Vagina (tissue), 2 donors: Measurements from ENCODE around the gene ZFAND2A. TPM values are rescaled to one million over a fixed set of nuclear protein-coding genes. Genes with fewer than 3 reads are reported as not detected.
A peak's percentile ranks its signal among the peaks of the same experiment; 100 is the strongest.
"Not testable (repeated sequence)": the region's sequence is repeated elsewhere in the genome, so short reads cannot be mapped to it uniquely, and the experiment has no call there.

Source experiments
- DNase-seq, 2 donors: peaks; one replicate each; pipeline ENCODE4 v3.0.0-alpha.2; 2017; ENCODE audit errors: extremely low spot score in 2 of 2
- H3K27ac ChIP-seq: fragments of 200-600 bp; sonication (generic); one replicate; pipeline ENCODE4 v1.5.1; 2019
- H3K27me3 ChIP-seq: fragments of 200-600 bp; sonication (generic); one replicate; pipeline ENCODE4 v1.5.1; 2019
- H3K36me3 ChIP-seq, 2 donors: fragments of 200-600 bp; sonication (generic); one replicate each; pipeline ENCODE4 v1.5.1; 2017 to 2019
- H3K4me1 ChIP-seq: fragments of 200-600 bp; sonication (generic); one replicate; pipeline ENCODE4 v1.5.1; 2019
- H3K4me3 ChIP-seq, 2 donors: fragments of 200-600 bp; sonication (generic); 1 replicate in 1 of 2; 2 replicates in 1 of 2; pipeline ENCODE4 v1.5.1; 2016 to 2019
- H3K9me3 ChIP-seq: fragments of 200-600 bp; sonication (generic); one replicate; pipeline ENCODE4 v1.5.1; 2019
- POLR2A ChIP-seq, 2 donors: fragments of 450-650 bp; IDR thresholded peaks; one replicate each; pipeline ENCODE4 v1.6.1; 2017; ENCODE audit warnings: antibody characterized with exemption in 2 of 2, mild to moderate bottlenecking in 2 of 2, moderate library complexity in 2 of 2
- POLR2AphosphoS5 ChIP-seq, 2 donors: sonication (generic); formaldehyde crosslinking; IDR thresholded peaks; one replicate each; pipeline ENCODE4 v1.9.0; 2017; ENCODE audit warnings: antibody characterized with exemption in 2 of 2, mild to moderate bottlenecking in 2 of 2, low read depth in 1 of 2; ENCODE audit not compliant: insufficient read depth in 1 of 2
- intact Hi-C: fragments of 100-400 bp; cut with DNase I; formaldehyde crosslinking; loops from one replicate; pipeline ENCODE4 v1.15.1; 2023
- total RNA-seq: library from RNA; depleted of rRNA; stranded (reverse); fragments of >200 nt; gene quantifications from one replicate; pipeline ENCODE4 v1.2.3, GENCODE V29; 2016
- TF ChIP-seq, protein P1 (sequence below), 3 experiments: fragments of 450-650 bp in 2 of 3; fragments of 200-600 bp in 1 of 3; sonication (generic) in 1 of 3; IDR thresholded peaks; one replicate each; pipeline ENCODE4 v1.5.1; 2017 to 2019; ENCODE audit warnings: antibody characterized with exemption in 3 of 3, mild to moderate bottlenecking in 2 of 3, moderate library complexity in 2 of 3

ZFAND2A gene
- total RNA-seq, 1 donor from 2014 or later, result 30.9 TPM

DNA sequence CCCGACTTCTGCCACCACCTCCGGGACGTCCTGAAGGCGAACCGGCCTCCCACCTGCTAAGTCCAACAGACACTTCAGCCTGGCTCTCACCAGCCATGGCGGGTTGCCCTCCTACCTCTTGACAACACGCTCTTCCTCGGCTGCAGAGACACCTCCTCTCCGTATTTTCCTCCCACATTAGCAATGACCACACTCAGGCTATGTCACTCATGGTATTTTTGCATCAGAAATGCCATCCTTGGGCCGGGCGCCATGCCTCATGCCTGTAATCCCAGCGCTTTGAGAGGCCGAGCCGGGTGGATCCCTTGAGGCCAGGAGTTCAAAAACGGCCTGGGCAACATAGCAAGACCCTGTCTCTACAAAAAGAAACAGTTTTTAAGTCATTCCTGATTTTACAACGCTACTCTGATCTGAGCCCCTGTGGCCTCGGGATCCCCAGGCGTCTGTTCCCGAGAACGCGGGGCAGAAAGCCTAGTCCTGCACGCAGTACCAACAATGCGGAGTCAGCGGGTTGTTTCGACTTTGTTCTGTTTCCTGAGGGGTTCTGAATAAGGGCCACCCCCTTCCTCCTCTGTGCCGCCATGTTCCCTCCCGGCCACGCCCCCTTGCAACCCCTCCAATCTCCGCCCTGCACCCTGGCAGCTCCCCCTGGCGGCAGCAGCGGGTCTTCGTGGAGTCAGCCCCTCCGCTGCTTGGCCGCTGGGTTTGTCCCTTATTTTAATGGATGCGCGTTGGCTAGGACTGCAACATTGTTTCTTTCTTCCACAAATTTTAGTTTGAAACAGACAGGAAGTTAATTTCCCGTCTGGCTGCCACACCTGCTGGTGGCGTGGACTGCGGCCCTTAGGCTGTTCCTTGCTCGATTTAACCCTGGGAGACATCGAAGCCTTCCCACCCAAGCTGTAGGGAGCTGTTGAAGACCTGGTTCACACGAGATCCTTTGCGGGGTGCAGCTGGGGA is 9.7 kb upstream of the ZFAND2A start:
- H3K4me3 ChIP-seq, result peak overlapping the region; percentile 44 to 54
- DNase-seq, result no peak
- peak overlapping the region; percentile 49 for H3K27ac ChIP-seq
- intact Hi-C loops, result loop anchor here (10.0 kb wide), 1 partner anchor 85 kb away; the partner anchor contains the start of gene GPER1
- no peaks in the 10 kb centered on the region for H3K27me3 ChIP-seq
- no peaks in the 10 kb centered on the region for H3K36me3 ChIP-seq
- TF ChIP-seq POLR2A (IDR thresholded peaks at IDR 0.05) (no peak), POLR2AphosphoS5 (IDR thresholded peaks at IDR 0.05; ENCODE audit: insufficient read depth in 1 of 2, low read depth in 1 of 2) (peak in 1 of 2 donors; percentile 27)
- TF ChIP-seq, protein P1, sequence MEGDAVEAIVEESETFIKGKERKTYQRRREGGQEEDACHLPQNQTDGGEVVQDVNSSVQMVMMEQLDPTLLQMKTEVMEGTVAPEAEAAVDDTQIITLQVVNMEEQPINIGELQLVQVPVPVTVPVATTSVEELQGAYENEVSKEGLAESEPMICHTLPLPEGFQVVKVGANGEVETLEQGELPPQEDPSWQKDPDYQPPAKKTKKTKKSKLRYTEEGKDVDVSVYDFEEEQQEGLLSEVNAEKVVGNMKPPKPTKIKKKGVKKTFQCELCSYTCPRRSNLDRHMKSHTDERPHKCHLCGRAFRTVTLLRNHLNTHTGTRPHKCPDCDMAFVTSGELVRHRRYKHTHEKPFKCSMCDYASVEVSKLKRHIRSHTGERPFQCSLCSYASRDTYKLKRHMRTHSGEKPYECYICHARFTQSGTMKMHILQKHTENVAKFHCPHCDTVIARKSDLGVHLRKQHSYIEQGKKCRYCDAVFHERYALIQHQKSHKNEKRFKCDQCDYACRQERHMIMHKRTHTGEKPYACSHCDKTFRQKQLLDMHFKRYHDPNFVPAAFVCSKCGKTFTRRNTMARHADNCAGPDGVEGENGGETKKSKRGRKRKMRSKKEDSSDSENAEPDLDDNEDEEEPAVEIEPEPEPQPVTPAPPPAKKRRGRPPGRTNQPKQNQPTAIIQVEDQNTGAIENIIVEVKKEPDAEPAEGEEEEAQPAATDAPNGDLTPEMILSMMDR (IDR thresholded peaks at IDR 0.05), result peak; percentile 60 to 75 (median 62)
- H3K4me1 ChIP-seq, result peaks cover 10% of the 10 kb centered on the region
- no peaks in the 10 kb centered on the region for H3K9me3 ChIP-seq

DNA sequence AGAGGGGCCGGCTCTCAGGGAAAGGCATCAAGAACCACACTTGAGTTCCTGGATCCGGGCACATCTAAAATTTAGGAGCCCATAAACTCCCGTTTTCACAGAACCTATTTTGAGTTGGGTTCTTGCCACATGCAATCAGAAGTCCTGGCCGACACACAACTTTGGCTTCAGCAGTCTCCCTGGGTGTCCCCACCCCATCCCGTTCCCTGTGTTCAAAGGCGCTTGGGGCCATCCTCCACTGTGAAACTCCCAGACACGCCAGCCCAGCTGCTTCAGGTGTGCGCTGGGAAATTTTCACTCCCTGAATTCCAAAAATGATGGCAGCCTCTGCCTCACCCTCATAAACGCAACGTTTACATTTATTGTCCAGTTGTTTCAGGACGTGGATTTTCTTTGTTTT is 8.4 kb upstream of the ZFAND2A start:
- no peak overlapping the region for H3K27ac ChIP-seq
- no peaks in the 10 kb centered on the region for H3K27me3 ChIP-seq
- H3K4me3 ChIP-seq, result no peak overlapping the region
- intact Hi-C loops, result no loop called here
- TF ChIP-seq POLR2AphosphoS5 (IDR thresholded peaks at IDR 0.05; ENCODE audit: insufficient read depth in 1 of 2, low read depth in 1 of 2) (no peak), POLR2A (IDR thresholded peaks at IDR 0.05) (no peak)
- TF ChIP-seq, protein P1 (IDR thresholded peaks at IDR 0.05), result no peak
- DNase-seq, result no peak
- no peaks in the 10 kb centered on the region for H3K9me3 ChIP-seq
- H3K36me3 ChIP-seq, result no peaks in the 10 kb centered on the region
- H3K4me1 ChIP-seq, result peaks cover 10% of the 10 kb centered on the region

DNA sequence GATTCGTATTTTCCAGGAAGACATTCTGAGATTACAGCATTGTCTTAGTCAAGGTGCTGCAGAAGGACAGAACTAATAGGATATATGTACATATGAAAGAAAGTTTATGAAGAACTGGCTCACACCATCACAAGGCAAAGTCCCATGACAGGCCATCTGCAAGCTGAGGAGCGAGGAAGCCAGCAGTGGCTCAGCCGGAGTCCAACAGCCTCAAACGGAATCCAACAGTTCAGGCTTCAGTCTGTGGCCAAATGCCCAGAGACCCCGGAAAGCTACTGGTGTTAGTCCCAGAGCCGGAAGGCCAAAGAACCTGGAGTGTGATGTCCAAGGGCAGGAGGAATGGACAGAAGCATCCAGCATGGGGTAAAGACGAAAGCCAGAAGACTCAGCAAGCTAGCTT is 4.4 kb upstream of the ZFAND2A start:
- H3K4me3 ChIP-seq, result no peak overlapping the region
- H3K27ac ChIP-seq, result no peak overlapping the region
- H3K36me3 ChIP-seq, result no peaks in the 10 kb centered on the region
- no peak for DNase-seq
- intact Hi-C loops, result no loop called here
- H3K4me1 ChIP-seq, result peaks cover 19% of the 10 kb centered on the region
- no peak for TF ChIP-seq POLR2AphosphoS5 (IDR thresholded peaks at IDR 0.05; ENCODE audit: insufficient read depth in 1 of 2, low read depth in 1 of 2)
- TF ChIP-seq, protein P1 (IDR thresholded peaks at IDR 0.05), result no peak
- TF ChIP-seq POLR2A (IDR thresholded peaks at IDR 0.05), result no peak
- H3K9me3 ChIP-seq, result no peaks in the 10 kb centered on the region
- no peaks in the 10 kb centered on the region for H3K27me3 ChIP-seq

DNA sequence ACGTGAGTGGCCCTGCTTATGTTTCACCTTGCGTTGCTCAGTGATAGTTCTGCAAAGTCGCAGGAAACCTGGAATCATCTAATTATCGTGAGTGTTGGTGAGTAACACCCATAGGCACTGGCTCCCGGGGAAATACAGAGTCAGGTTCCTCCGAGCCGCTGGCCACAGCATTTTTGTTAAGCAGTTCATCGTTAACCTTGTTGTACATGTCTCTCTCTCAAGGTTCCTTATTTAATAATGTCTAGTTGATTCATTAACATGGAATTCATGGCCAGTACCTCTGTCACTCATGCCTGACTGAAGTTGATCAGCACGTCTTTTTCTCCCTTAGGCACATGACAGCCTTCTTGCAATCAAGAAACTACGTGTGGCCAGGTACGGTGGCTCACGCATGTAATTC is 3.1 kb upstream of the ZFAND2A start:
- Histone ChIP-seq H3K4me3 (no peak overlapping the region), H3K27ac (no peak overlapping the region), H3K4me1 (peaks cover 25% of the 10 kb centered on the region), H3K27me3 (no peaks in the 10 kb centered on the region), H3K36me3 (peaks cover 0 to under 1% of the 10 kb centered on the region in 2 donors), H3K9me3 (no peaks in the 10 kb centered on the region)
- TF ChIP-seq, protein P1 (IDR thresholded peaks at IDR 0.05), result no peak
- no peak for TF ChIP-seq POLR2AphosphoS5 (IDR thresholded peaks at IDR 0.05; ENCODE audit: insufficient read depth in 1 of 2, low read depth in 1 of 2)
- TF ChIP-seq POLR2A (IDR thresholded peaks at IDR 0.05), result no peak
- intact Hi-C loops, result no loop called here
- no peak for DNase-seq

DNA sequence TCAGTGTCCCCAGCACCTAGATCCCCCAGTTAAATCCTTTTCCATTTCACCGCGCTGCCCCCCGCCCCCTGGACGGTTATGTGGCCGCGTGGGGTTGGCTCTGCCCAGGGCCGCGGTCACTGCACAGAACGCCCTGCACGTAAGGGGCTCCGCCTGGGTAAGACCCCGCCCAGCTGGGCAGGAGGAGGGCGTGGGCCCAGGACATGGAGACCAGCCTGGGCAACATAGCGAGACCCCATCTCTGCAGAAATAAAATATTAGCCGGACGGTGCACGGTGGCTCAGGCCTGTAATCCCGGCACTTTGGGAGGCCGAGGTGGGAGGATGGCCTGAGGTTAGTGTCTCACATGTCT is 650 bp upstream of the ZFAND2A start:
- intact Hi-C loops, result no loop called here
- peaks cover 30% of the 10 kb centered on the region for H3K4me1 ChIP-seq
- peak overlapping the region; percentile 60 to 85 for H3K4me3 ChIP-seq
- no peaks in the 10 kb centered on the region for H3K9me3 ChIP-seq
- H3K36me3 ChIP-seq, result peaks cover 0 to 20% of the 10 kb centered on the region in 2 donors
- H3K27me3 ChIP-seq, result no peaks in the 10 kb centered on the region
- TF ChIP-seq POLR2A (IDR thresholded peaks at IDR 0.05), result no peak
- TF ChIP-seq, protein P1 (IDR thresholded peaks at IDR 0.05), result no peak
- TF ChIP-seq POLR2AphosphoS5 (IDR thresholded peaks at IDR 0.05; ENCODE audit: insufficient read depth in 1 of 2, low read depth in 1 of 2), result no peak
- H3K27ac ChIP-seq, result peak overlapping the region; percentile 99
- DNase-seq, result no peak

DNA sequence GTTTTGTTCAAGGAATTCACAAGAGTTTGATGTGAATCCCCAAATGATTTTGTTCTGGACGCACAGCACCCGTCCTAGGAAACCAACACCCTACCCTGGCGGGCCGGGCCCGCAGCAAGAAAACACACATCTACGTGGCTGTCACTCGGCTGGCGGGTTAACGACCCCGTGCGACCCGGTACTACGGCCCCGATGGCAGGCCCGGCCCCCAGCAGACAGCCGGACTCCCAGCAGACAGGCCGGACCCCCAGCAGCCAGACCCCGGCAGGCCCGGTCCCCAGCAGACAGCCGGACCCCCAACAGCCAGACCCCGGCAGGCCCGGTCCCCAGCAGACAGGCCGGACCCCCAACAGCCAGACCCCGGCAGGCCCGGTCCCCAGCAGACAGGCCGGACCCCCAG is 765 bp downstream of the ZFAND2A start:
- H3K27me3 ChIP-seq, H3K9me3 ChIP-seq, DNase-seq: not testable (repeated sequence)
- Histone ChIP-seq H3K4me1 (peaks cover 30% of the 10 kb centered on the region), H3K4me3 (peak overlapping the region; percentile 60 to 85), H3K27ac (peak overlapping the region; percentile 99), H3K36me3 (peaks cover 0 to 33% of the 10 kb centered on the region in 2 donors)
- intact Hi-C loops, result loop anchor here (10.0 kb wide), 1 partner anchor 164 kb away; no protein-coding TSS in a partner anchor
